Transverse colon (tissue), 4 donors: Measurements from ENCODE around the gene CHST3. TPM values are rescaled to one million over a fixed set of nuclear protein-coding genes. Genes with fewer than 3 reads are reported as not detected.

Experiments used
- DNase-seq: peaks from one replicate; pipeline ENCODE4 v3.0.0-alpha.2; 2019
- H3K27ac ChIP-seq, 4 donors: fragments of 200-600 bp; sonication (generic); 2 replicates each; pipeline ENCODE4 v1.5.1; 2016 to 2018; ENCODE audit warnings: inconsistent platforms in 4 of 4
- H3K27me3 ChIP-seq: fragments of 200-600 bp; sonication (generic); 2 replicates; pipeline ENCODE4 v1.5.1; 2017; ENCODE audit warnings: inconsistent platforms
- H3K36me3 ChIP-seq, 4 donors: fragments of 200-600 bp; sonication (generic); 2 replicates each; pipeline ENCODE4 v1.5.1; 2017 to 2019; ENCODE audit warnings: inconsistent platforms in 4 of 4
- H3K4me1 ChIP-seq, 4 donors: fragments of 200-600 bp; sonication (generic); 2 replicates each; pipeline ENCODE4 v1.5.1; 2017 to 2020; ENCODE audit warnings: inconsistent platforms in 4 of 4
- H3K4me3 ChIP-seq, 4 donors: fragments of 200-600 bp; sonication (generic); 1 replicate in 1 of 4; 2 replicates in 3 of 4; pipeline versions ENCODE4 v1.5.1 to v1.6.1; 2017 to 2019; ENCODE audit warnings: inconsistent platforms in 4 of 4
- H3K9me3 ChIP-seq, 2 donors: fragments of 200-600 bp; sonication (generic); 2 replicates each; pipeline ENCODE4 v1.5.1; 2017 to 2019; ENCODE audit warnings: inconsistent platforms in 2 of 2
- EP300 ChIP-seq: sonication (generic); formaldehyde crosslinking; IDR thresholded peaks from one replicate; pipeline ENCODE4 v1.6.1; 2017; ENCODE audit warnings: antibody characterized with exemption, low read depth
- POLR2A ChIP-seq: fragments of 450-650 bp; IDR thresholded peaks from one replicate; pipeline ENCODE4 v1.6.1; 2016; ENCODE audit warnings: antibody characterized with exemption, mild to moderate bottlenecking, moderate library complexity
- POLR2AphosphoS5 ChIP-seq, 3 donors: sonication (generic); formaldehyde crosslinking; IDR thresholded peaks; one replicate each; pipeline ENCODE4 v1.6.1; 2016; ENCODE audit warnings: antibody characterized with exemption in 3 of 3
- WGBS, 2 donors: methylation state at CpG; one replicate each; pipeline ENCODE4 v1.1.5; 2018; ENCODE audit warnings: low coverage in 1 of 2; 5-methylcytosine and 5-hydroxymethylcytosine counted together
- in situ Hi-C, 4 donors: fragments of 200-750 bp; cut with MboI; loops; one replicate each; pipeline versions ENCODE4 v1.15.0 to v1.15.1; 2017; ENCODE audit warnings: low sequenced_read_pairs in 3 of 4, low pct_ligation_motif_present in 1 of 4, low pct_unique_long_range_greater_than_20kb in 1 of 4
- intact Hi-C: fragments of 100-400 bp; cut with DNase I; formaldehyde crosslinking; loops from one replicate; pipeline ENCODE4 v1.15.1; 2023; ENCODE audit warnings: low total_unique reads
- total RNA-seq, 4 donors: library from RNA; depleted of rRNA; stranded (reverse); fragments of >200 nt; gene quantifications; one replicate each; pipeline ENCODE4 v1.1.0, GENCODE V29; 2016
- TF ChIP-seq, protein P1 (sequence below), 5 experiments: fragments of 200-600 bp in 3 of 5; fragments of 450-650 bp in 2 of 5; sonication (generic) in 3 of 5; IDR thresholded peaks; 1 replicate in 2 of 5; 2 replicates in 3 of 5; pipeline ENCODE4 v1.5.1; 2016 to 2017; ENCODE audit warnings: antibody characterized with exemption in 5 of 5, inconsistent platforms in 3 of 5, mild to moderate bottlenecking in 2 of 5, moderate library complexity in 1 of 5

CHST3 gene
- total RNA-seq, 4 donors from 2014 or later: 1.6 to 10.5 (median 3.9) TPM

DNA sequence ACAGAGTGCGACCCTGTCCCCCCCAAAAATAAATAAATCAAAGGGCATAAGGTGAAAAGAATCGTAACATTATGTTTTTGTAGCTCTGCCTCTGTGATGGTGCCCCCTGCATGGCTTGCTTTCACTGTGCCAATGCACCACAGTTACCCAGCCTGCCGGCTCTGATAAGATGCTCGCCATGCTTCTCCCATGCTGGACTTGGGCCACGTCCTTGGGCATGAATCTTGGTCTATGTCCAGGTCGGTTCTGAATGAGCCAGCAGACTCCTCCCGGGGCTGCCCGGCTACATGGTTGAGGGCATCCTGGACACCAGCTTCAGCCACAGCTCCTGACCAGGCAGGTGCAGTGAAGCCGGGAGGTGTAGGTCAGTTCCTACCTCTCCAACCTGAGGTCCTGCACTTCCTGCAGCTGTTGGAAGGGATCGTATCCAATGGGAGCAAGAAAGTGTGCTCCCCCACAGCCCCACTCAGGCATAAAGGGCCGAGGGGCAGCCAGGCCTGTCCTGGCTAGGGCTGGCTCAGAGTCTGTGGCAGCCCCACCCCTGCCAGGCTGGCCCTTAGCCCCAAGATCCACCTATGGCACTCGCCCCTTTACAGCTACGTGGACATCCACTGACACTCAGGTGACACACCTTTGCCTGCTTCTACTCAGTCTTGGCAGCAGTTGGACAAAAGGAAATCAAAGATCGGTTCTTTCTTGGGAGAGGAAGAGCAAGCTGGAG is 34.1 kb downstream of the CHST3 start:
- DNase-seq: no peak
- peaks cover 23 to 49% (median 32%) of the 10 kb centered on the region in 4 donors for H3K4me1 ChIP-seq
- H3K9me3 ChIP-seq: no peaks in the 10 kb centered on the region
- no peak overlapping the region for H3K4me3 ChIP-seq
- H3K27ac ChIP-seq: peak overlapping the region; percentile 70 to 83 (median 76)
- H3K27me3 ChIP-seq: no peaks in the 10 kb centered on the region
- intact Hi-C loops (no loop called here), in situ Hi-C loops (no loop called here)
- TF ChIP-seq EP300 (no peak), POLR2A (no peak), POLR2AphosphoS5 (IDR thresholded peaks at IDR 0.05) (no peak)
- TF ChIP-seq, protein P1, sequence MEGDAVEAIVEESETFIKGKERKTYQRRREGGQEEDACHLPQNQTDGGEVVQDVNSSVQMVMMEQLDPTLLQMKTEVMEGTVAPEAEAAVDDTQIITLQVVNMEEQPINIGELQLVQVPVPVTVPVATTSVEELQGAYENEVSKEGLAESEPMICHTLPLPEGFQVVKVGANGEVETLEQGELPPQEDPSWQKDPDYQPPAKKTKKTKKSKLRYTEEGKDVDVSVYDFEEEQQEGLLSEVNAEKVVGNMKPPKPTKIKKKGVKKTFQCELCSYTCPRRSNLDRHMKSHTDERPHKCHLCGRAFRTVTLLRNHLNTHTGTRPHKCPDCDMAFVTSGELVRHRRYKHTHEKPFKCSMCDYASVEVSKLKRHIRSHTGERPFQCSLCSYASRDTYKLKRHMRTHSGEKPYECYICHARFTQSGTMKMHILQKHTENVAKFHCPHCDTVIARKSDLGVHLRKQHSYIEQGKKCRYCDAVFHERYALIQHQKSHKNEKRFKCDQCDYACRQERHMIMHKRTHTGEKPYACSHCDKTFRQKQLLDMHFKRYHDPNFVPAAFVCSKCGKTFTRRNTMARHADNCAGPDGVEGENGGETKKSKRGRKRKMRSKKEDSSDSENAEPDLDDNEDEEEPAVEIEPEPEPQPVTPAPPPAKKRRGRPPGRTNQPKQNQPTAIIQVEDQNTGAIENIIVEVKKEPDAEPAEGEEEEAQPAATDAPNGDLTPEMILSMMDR (IDR thresholded peaks at IDR 0.05): no peak
- H3K36me3 ChIP-seq: no peaks in the 10 kb centered on the region
- WGBS, 2 donors: 59 to 80% methylated on average over 1 to 12 of the region's 14 CpGs

GRCh38 chr10:71998840-71999194 is 34.6 kb downstream of the CHST3 start:
- in situ Hi-C loops: no loop called here
- peak; percentile 30 for DNase-seq
- no peaks in the 10 kb centered on the region for H3K27me3 ChIP-seq
- no peaks in the 10 kb centered on the region for H3K9me3 ChIP-seq
- peaks cover 23 to 49% (median 32%) of the 10 kb centered on the region in 4 donors for H3K4me1 ChIP-seq
- H3K36me3 ChIP-seq: no peaks in the 10 kb centered on the region
- intact Hi-C loops: no loop called here
- H3K4me3 ChIP-seq: no peak overlapping the region
- peak overlapping the region; percentile 70 to 83 (median 76) for H3K27ac ChIP-seq
- TF ChIP-seq EP300 (no peak), POLR2AphosphoS5 (IDR thresholded peaks at IDR 0.05) (no peak), POLR2A (no peak)
- TF ChIP-seq, protein P1 (IDR thresholded peaks at IDR 0.05): no peak
- 39% methylated on average over 5 of the region's 5 CpGs; no CpG with 5 or more reads in 1 of the 2 donors for WGBS, 2 donors

GRCh38 chr10:71999360-72000072 is 35.3 kb downstream of the CHST3 start:
- 60 to 68% methylated on average over 3 to 20 of the region's 21 CpGs for WGBS, 2 donors
- Histone ChIP-seq H3K4me3 (no peak overlapping the region), H3K36me3 (no peaks in the 10 kb centered on the region), H3K27ac (peak overlapping the region; percentile 70 to 83 (median 76)), H3K9me3 (no peaks in the 10 kb centered on the region), H3K4me1 (peaks cover 23 to 49% (median 32%) of the 10 kb centered on the region in 4 donors), H3K27me3 (no peaks in the 10 kb centered on the region)
- in situ Hi-C loops: no loop called here
- TF ChIP-seq, protein P1 (IDR thresholded peaks at IDR 0.05): no peak
- TF ChIP-seq EP300: no peak
- no peak for TF ChIP-seq POLR2A
- no peak for TF ChIP-seq POLR2AphosphoS5 (IDR thresholded peaks at IDR 0.05)
- intact Hi-C loops: no loop called here
- peak; percentile 55 for DNase-seq
